GM18505 (cell line): Measurements from ENCODE around the gene BLNK.

Experiments used
- ATAC-seq: cut with Tn5 transposase; IDR thresholded peaks from one replicate; pipeline ENCODE4 v1.9.1; 2021; ENCODE audit not compliant: unreplicated experiment
- POLR2A ChIP-seq: IDR thresholded peaks from 4 replicates; pipeline ENCODE4 v1.6.1; 2011; ENCODE audit warnings: borderline replicate concordance; ENCODE audit not compliant: insufficient read depth, insufficient read length; ENCODE audit errors: extremely low read depth

Gene BLNK

GRCh38 chr10:96165726-96166125, 105.6 kb downstream of the BLNK start:
- no peak for TF ChIP-seq POLR2A

GRCh38 chr10:96153070-96153469, 118.3 kb downstream of the BLNK start:
- no peak for TF ChIP-seq POLR2A
- ATAC-seq, result no peak

More at GRCh38 chr10:96165726-96166125, 105.6 kb downstream of the BLNK start:
- no peak for ATAC-seq

GRCh38 chr10:96152437-96152836, 118.9 kb downstream of the BLNK start:
- ATAC-seq, result no peak
- no peak for TF ChIP-seq POLR2A
